HL-60 (cell line): ENCODE measurements around the gene ARHGEF4.

ENCODE experiments used
- POLR2AphosphoS5 ChIP-seq: IDR thresholded peaks from 2 replicates; pipeline ENCODE4 v1.6.1; 2012; ENCODE audit warnings: low read depth
- REST ChIP-seq: IDR thresholded peaks from 2 replicates; pipeline ENCODE4 v1.6.1; 2012; ENCODE audit warnings: low read depth; ENCODE audit not compliant: insufficient replicate concordance
- SPI1 ChIP-seq: IDR thresholded peaks from 2 replicates; pipeline ENCODE4 v1.6.1; 2012; ENCODE audit warnings: low read depth, mild to moderate bottlenecking, borderline replicate concordance
- TF ChIP-seq, protein P1 (sequence below): IDR thresholded peaks from one replicate; pipeline ENCODE4 v1.5.1; 2011; ENCODE audit warnings: low read length, control low read depth, inconsistent platforms; ENCODE audit not compliant: insufficient read depth

GRCh38 chr2:130986890-130987493 is 150.3 kb downstream of the ARHGEF4 start:
- TF ChIP-seq REST (no peak), SPI1 (no peak), POLR2AphosphoS5 (no peak)
- TF ChIP-seq, protein P1, sequence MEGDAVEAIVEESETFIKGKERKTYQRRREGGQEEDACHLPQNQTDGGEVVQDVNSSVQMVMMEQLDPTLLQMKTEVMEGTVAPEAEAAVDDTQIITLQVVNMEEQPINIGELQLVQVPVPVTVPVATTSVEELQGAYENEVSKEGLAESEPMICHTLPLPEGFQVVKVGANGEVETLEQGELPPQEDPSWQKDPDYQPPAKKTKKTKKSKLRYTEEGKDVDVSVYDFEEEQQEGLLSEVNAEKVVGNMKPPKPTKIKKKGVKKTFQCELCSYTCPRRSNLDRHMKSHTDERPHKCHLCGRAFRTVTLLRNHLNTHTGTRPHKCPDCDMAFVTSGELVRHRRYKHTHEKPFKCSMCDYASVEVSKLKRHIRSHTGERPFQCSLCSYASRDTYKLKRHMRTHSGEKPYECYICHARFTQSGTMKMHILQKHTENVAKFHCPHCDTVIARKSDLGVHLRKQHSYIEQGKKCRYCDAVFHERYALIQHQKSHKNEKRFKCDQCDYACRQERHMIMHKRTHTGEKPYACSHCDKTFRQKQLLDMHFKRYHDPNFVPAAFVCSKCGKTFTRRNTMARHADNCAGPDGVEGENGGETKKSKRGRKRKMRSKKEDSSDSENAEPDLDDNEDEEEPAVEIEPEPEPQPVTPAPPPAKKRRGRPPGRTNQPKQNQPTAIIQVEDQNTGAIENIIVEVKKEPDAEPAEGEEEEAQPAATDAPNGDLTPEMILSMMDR: no peak
